Measurements from ENCODE around the gene KNTC1.
"Not testable (repeated sequence)": the region's sequence is repeated elsewhere in the genome, so short reads cannot be mapped to it uniquely, and the experiment has no call there.

KNTC1 gene

DNA sequence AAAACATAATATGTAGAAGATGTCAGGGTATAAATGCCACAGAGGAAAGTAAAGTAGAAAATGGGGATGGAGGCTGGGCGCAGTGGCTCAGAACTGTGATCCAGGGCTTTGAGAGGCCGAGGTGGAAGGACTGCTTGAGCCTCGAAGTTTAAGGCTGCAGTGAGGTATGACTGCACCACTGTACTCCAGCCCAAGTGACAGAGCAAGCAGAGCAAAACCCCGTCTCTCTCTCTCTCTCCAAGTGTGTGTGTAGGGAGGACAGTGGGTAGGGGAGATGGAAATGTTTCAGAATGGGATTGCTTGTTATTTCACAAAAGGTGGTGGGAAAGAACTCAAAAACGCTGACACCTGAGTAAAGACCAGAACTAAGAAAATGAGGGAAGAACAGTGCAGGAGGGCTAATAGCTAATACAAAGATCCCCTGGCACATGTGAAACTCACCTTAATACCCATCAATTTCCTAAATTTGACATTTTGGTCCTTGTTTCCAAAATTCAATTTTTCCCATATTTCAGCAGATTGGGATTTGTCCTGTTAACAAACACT is 20.6 kb upstream of the KNTC1 start:
- DNase-seq: no peak

- no peak for DNase-seq
Observed at GRCh38 chr12:122508163-122508562, 18.9 kb upstream of the KNTC1 start.

DNA sequence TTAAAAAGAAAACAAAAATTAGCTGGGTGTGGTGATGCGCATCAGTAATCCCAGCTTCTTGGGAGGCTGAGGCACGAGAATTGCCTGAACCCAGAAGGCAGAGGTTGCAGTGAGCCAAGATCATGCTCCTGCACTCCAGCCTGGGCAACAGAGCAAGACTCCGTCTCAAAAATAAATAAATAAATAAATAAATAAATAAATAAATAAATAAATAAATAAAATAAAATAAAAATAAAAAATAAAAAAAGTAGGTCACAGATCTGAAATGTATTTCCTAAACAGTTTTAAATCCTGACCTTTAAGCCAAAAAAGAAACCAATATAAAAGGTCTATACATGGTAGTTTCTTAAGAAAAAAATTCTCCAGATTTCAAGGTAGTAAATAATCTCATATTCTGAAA is 14.0 kb upstream of the KNTC1 start:
- not testable (repeated sequence) for DNase-seq

DNA sequence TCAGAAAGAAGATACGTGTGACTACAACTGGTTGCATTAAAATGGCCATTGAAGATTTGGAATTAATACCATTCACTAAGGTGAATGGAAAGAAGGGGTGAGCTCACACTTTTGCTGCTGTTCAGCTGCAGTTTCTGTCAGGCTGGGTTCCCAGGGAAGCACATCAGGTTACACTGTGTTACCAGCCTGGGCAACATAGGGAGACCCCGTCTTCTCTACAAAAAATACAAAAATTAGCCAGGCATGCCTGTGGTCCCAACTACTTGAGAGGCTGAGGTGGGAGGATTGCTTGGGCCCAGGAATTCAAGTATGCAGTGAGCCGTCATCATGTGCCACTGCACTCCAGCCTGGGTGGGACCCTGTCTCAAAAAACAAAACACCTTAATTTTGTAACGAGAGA is 13.4 kb upstream of the KNTC1 start:
- no peak for DNase-seq

DNA sequence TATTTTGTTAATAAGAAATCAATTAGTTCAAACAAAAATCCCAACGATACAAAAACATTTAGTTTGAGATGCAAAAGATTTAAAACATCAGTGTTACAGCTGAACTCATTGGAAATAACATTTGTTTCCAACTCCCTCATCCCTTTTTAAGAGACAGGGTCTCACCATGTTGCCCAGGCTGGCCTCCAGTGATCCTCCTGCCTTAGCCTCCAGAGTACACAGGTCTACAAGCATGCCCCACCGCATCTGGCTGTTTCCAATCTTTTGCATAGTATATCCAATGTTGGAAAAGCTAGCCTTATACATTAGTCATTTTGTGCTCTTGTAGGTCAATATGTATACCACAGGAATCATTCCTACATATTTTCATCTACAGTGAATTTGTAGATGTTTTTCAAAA is 11.8 kb upstream of the KNTC1 start:
- DNase-seq: no peak

DNA sequence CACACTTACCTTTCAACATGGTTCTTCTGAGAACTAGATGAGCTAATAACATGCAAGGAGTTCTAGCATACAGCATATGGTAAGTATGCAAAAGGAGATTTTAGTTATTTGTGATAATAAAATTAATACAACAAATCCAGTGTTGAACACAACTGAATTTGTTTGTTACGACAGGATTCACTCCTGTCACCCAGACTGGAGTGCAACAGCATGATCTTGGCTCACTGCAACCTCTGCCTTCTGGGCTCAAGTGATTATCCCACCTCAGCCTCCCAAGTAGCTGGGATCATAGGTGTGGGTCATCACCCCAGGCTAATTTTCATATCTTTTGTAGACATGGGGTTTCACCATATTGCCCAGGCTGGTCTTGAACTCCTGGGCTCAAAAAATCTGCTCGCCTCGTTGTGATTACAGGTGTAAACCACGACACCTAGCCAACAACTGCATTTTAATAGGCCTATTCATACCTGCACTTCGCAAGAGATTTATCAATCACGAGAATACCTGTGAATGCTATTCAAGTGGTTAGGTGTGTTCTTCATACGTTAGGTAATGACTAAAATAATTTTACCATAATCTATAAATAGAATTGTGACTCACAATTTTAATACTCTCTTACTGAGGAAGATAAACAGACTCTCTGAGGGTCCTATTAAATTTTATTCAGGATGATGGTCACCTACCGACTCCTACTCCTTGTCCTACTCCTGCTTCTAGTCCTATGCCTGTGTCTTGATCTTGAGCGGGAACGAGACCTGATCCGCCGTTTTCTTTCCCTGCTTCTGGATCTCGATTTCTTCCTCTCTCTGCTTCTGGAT is 10.3 kb upstream of the KNTC1 start:
- DNase-seq: no peak

DNA sequence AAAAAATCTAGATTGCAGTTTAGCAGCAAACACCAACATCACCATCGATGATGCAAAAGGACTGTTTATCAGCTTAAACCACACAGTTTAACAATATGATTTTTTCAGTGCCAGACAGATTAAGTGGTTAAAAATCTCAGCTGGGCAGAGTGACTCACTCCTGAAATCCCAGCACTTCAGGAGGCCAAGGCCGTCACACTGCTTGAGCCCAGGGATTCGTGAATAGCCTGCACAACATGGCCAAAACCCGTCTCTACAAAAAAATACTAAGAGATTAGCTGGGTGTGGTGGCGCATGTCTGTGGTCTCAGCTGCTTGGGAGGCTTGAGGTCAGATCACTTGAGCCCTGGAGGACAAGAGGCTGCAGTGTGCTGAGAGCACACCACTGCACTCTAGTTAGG is 9.2 kb upstream of the KNTC1 start:
- peak; percentile 75 for DNase-seq

DNA sequence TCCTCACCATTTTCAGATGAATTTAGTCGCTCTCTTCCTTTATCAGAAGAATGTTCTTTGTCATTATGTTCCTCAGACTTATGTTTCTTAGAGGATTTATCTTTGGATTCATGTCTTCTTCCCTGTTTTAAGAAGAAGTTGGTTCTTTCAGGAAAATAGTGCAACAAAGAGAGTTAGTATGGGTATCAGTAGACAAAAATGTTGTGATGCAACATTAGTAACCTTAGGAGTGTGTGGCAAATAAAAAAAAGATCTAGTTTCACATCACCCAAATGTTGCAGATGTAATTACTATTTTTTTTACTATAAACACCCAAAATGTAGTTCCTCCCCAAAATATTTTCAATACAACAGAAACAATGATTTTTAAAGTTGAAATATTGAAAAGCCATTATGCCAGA is 8.1 kb upstream of the KNTC1 start:
- DNase-seq: no peak

- DNase-seq: no peak
Observed at GRCh38 chr12:122519418-122519817, 7.6 kb upstream of the KNTC1 start.

DNA sequence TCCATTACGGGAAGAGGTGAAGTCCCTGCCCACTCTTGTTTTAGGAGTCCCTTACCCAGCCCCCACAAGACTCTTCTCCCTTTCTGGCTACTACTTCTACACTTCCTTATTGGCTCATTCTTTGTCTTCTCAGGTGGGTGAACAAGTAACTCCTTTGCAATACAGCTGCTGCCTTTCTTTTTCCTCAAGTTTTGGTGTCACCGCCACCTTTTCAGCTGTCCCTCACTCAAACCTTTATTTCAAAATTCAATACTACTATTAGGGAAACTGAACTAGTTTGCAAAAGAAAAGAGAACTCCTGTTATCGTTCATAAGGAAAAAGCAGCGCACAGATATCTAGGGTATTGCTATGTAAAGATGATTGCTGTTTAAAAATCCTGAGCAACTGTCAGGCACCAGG is 6.4 kb upstream of the KNTC1 start:
- DNase-seq: no peak

GRCh38 chr12:122523280-122523679 is 3.8 kb upstream of the KNTC1 start:
- DNase-seq: no peak

GRCh38 chr12:122523846-122524718 is 3.0 kb upstream of the KNTC1 start:
- DNase-seq: no peak

GRCh38 chr12:122527478-122527944 is 462 bp downstream of the KNTC1 start:
- peak; percentile 78 for DNase-seq

DNA sequence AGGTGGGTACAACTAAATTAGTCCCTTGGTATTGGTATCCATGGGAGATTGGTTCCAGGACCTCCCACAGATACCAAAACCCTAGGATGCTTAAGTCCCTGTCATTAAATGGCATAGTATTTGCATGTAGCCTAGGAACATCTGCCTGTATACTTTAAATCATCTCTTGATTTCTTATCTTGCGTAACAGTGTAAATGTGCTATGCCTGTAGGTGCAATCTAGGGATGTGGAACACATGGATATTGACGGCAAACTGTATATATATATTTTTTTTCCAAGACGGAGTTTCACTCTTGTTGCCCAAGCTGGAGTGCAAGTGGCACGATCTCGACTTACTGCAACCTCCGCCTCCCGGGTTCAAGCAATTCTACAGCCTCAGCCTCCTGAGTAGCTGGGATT is 1.5 kb downstream of the KNTC1 start:
- no peak for DNase-seq

- DNase-seq: no peak
Observed at GRCh38 chr12:122528992-122529391, 1.9 kb downstream of the KNTC1 start.

DNA sequence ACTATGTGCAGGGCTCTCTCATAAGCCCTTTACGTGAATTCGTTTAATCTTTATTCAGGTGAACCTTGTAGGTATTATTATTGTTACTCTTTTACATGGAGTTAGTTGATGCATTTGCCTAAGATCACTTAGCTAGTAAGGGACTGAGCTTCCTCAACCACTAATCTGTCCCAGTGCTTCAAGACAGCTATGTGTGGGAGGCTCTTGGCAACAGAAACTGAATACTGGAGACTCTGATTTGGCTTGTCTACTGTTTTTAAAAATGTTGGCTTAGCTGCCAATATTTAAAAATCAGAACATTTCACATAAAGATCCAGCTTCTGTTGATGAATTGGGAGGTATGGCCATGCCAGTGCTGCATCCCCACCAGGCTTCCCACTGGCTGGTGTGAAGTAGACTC is 6.8 kb downstream of the KNTC1 start:
- no peak for DNase-seq

DNA sequence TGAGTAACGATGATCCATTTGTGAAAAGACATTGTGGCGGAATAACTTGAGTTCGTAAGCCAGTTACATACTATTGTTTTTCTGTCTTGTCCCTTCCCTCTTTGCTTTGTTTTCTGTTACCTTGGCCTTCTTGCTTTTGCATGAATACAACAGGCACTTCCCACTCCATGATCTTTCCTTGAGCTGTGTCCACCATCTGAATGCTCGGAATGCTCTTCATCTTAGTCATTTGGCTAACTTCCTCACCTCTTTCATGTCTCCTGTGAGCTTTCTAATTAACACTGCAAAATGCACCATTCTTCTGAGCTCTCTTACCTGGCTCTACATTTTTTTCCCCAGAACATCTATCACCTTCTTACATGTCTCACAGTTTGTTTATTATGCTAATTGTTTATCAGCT is 10.0 kb downstream of the KNTC1 start:
- DNase-seq: no peak

DNA sequence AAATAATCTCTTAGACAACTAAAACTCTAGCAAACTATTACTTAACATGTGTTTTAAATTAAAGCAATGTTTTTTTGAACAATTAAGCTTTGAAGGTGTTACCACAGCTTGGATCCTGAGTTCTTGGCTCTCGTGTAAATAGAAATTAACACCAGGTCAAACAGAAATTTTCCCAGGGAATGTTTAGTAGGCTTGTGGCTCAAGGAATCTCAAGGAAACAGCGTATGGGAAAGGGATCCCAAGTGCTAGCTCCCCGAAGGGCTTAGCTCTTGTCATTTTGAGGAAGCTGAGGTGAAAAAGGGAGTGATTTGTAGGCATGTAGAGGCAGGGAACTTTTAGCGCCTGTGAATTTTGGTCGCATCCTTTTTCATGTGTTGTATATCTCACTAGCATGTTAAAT is 11.4 kb downstream of the KNTC1 start:
- no peak for DNase-seq

- DNase-seq: no peak
Observed at GRCh38 chr12:122544537-122544936, 17.5 kb downstream of the KNTC1 start.

DNA sequence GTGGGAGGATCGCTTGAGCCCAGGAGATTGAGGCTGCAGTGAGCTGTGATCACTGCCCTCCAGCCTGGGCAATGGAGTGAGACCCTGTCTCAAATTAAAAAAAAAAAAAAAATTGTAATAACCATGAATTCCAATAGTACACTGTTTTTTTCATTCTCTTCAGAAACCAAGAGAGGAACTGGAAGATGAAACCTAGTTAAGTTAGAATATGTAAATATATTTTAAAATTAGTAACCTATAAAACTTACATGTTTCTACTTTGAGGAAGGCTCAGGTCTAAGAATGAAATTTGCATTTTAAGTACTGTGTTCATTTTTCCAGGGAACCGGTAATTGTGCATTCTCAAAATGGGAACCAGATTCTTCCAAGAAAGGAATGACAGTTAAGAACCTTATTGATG is 18.8 kb downstream of the KNTC1 start:
- no peak for DNase-seq

- DNase-seq: no peak
Observed at GRCh38 chr12:122547330-122547729, 20.3 kb downstream of the KNTC1 start.

DNA sequence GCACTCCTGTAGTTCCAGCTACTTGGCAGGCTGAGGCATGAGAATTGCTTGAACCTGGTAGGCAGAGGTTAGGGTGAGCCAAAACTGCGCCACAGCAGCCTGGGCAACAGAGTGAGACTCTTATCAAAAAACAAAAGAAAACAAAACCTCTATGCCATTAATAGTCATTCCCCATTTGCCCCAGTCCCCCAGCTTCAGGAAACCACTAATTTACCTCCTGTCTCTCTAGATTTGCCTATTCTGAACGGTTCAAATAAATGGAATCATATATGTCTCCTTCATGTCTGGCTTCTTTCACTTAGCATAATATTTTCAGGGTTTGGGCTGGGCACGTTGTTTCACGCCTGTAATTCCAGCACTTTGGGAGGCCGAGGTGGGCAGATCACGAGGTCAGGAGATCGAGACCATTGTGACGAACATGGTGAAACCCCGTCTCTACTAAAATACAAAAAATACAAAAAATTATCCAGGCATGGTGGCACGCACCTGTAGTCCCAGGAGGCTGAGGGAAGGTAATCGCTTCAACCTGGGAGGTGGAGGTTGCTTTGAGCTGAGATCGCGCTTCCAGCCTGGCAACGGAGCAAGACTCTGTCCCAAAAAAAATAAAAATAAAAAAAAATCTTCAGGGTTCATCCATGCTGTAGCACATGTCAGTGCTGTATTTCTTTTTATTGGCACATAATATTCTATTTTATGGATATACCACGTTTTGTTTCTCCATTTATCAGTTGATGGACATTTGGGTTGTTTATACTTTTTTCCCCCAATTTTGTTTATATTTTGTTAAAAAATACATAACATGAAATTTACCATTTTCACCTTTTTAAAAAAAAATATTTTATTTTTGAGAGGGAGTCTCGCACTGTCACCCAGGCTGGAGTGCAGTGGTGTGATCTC is 31.9 kb downstream of the KNTC1 start:
- no peak for DNase-seq

DNA sequence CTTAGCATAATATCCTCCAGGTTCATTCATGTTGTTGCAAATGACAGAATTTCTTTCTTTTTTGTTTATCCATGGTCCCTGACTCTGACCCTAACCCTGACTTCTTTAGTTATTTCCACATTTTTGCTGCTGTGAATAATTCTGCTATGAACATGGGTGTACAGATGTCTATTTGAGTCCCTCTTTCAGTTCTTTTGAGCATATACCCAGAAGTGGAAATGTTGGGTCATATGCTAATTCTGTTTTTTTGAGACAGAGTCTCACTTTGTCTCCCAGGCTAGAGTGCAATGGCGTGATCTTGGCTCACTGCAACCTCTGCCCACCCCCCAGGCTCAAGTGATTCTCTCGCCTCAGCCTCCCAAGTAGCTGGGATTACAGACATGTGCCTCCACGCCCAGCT is 33.1 kb downstream of the KNTC1 start:
- no peak for DNase-seq
